ENCODE data around the gene VPS18.

GRCh38 chr15:40855706-40856234, 38.5 kb upstream of the VPS18 start:
- TF ChIP-seq CTCF (conservative IDR thresholded peaks at IDR 0.05 in 1 of 2, IDR thresholded peaks at IDR 0.05 in 1 of 2; ENCODE audit: low read depth in 1 of 2, low read length in 2 of 2), result no peak
- no peak for TF ChIP-seq EZH2 (IDR thresholded peaks at IDR 0.05; ENCODE audit: low read length, missing control alignments)
